AG10803 (cell line): ENCODE measurements around the gene DAP.

Experiments used
- DNase-seq: peaks from one replicate; pipeline ENCODE4 v3.0.0; 2010; ENCODE audit warnings: low read depth
- H3K4me3 ChIP-seq: 2 replicates; pipeline ENCODE4 v1.5.1; 2011; ENCODE audit warnings: mild to moderate bottlenecking, low read length, control low read depth
- CTCF ChIP-seq: conservative IDR thresholded peaks from 2 replicates; pipeline ENCODE4 v1.5.1; 2011; ENCODE audit warnings: mild to moderate bottlenecking, low read length, control low read depth, inconsistent platforms

The DAP gene

GRCh38 chr5:10705747-10706146, 55.3 kb downstream of the DAP start:
- no peak for TF ChIP-seq CTCF
- no peak for DNase-seq
- H3K4me3 ChIP-seq = no peak overlapping the region

GRCh38 chr5:10704949-10705621, 55.9 kb downstream of the DAP start:
- peak; percentile 62 for DNase-seq
- no peak for TF ChIP-seq CTCF
- H3K4me3 ChIP-seq = no peak overlapping the region

GRCh38 chr5:10703676-10704075, 57.4 kb downstream of the DAP start:
- H3K4me3 ChIP-seq = no peak overlapping the region
- no peak for TF ChIP-seq CTCF
- no peak for DNase-seq

GRCh38 chr5:10702911-10703491, 58.0 kb downstream of the DAP start:
- TF ChIP-seq CTCF = no peak
- no peak for DNase-seq
- no peak overlapping the region for H3K4me3 ChIP-seq

GRCh38 chr5:10702040-10702629, 58.9 kb downstream of the DAP start:
- peak; percentile 85 for DNase-seq
- H3K4me3 ChIP-seq = no peak overlapping the region
- TF ChIP-seq CTCF = no peak

GRCh38 chr5:10701567-10702039, 59.4 kb downstream of the DAP start:
- H3K4me3 ChIP-seq = no peak overlapping the region
- DNase-seq = peak; percentile 47

More at GRCh38 chr5:10701567-10702039, 59.4 kb downstream of the DAP start:
- peak; percentile 59 for TF ChIP-seq CTCF
